Neutrophil (primary cell): ENCODE measurements around the gene HINT3.
"Not testable (repeated sequence)": the region's sequence is repeated elsewhere in the genome, so short reads cannot be mapped to it uniquely, and the experiment has no call there.

Source experiments
- H3K27ac ChIP-seq: fragments of 200-600 bp; sonication (generic); 2 replicates; pipeline ENCODE4 v1.5.1; 2016; ENCODE audit warnings: mild to moderate bottlenecking, moderate library complexity
- H3K27me3 ChIP-seq: fragments of 200-600 bp; sonication (generic); 2 replicates; pipeline ENCODE4 v1.6.0; 2016; ENCODE audit warnings: mild to moderate bottlenecking
- H3K36me3 ChIP-seq: fragments of 200-600 bp; sonication (generic); 2 replicates; pipeline ENCODE4 v1.5.1; 2017
- H3K4me1 ChIP-seq, 2 experiments: fragments of 200-600 bp in 1 of 2; sonication (generic) in 1 of 2; 1 replicate in 1 of 2; 2 replicates in 1 of 2; pipeline versions ENCODE4 v1.5.1 to v1.6.1; 2013 to 2016; ENCODE audit warnings: low read depth in 1 of 2, low read length in 1 of 2, mild to moderate bottlenecking in 1 of 2, moderate library complexity in 1 of 2; ENCODE audit not compliant: control insufficient read depth in 1 of 2, insufficient read depth in 1 of 2
- H3K4me3 ChIP-seq, 2 experiments: fragments of 200-600 bp in 1 of 2; sonication (generic) in 1 of 2; 1 replicate in 1 of 2; 2 replicates in 1 of 2; pipeline ENCODE4 v1.5.1; 2013 to 2016; ENCODE audit warnings: low read depth in 1 of 2, low read length in 1 of 2, mild to moderate bottlenecking in 1 of 2, moderate library complexity in 1 of 2
- H3K9me3 ChIP-seq: fragments of 200-600 bp; sonication (generic); 2 replicates; pipeline ENCODE4 v1.5.1; 2016
- TF ChIP-seq, protein P1 (sequence below): fragments of 200-600 bp; sonication (generic); IDR thresholded peaks from 2 replicates; pipeline ENCODE4 v1.5.1; 2016; ENCODE audit warnings: antibody characterized with exemption

Gene HINT3

DNA sequence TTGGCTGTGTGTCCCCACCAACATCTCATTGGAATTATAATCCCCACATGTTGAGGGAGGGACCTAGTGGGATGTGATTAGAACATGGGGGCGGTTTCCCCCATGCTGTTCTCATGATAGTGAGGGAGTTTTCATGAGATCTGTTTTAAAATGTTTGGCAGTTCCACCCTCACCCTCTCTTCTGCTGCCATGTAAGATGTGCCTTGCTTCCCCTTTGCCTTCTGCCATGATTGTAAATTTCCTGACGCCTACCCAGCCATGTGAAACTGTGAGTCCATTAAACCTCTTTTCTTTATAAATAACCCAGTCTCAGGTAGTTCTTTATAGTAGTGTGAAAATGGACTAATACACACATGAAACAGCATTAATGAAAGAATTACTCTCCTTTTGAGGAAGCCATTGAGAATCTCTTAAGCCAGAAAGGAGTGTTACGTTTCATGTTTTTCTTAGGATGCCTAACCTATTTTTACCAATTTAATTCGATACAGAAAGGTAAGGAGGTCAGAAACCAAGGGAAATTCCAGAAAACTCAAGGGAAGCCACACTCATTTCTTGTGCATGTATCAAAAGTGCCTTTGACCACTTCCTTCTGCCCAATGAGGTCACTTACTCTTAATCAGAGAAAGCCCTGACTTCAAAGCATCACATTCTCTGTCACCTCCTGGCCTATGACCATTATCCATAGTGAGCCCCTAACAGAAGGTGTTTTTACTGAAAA lies 24.7 kb upstream of the HINT3 start:
- peaks cover 3 to 4% of the 10 kb centered on the region in 2 experiments for H3K4me1 ChIP-seq
- H3K4me3 ChIP-seq = no peak overlapping the region
- H3K9me3 ChIP-seq = no peaks in the 10 kb centered on the region
- no peak overlapping the region for H3K27ac ChIP-seq
- H3K36me3 ChIP-seq = peaks cover 36% of the 10 kb centered on the region
- TF ChIP-seq, protein P1, sequence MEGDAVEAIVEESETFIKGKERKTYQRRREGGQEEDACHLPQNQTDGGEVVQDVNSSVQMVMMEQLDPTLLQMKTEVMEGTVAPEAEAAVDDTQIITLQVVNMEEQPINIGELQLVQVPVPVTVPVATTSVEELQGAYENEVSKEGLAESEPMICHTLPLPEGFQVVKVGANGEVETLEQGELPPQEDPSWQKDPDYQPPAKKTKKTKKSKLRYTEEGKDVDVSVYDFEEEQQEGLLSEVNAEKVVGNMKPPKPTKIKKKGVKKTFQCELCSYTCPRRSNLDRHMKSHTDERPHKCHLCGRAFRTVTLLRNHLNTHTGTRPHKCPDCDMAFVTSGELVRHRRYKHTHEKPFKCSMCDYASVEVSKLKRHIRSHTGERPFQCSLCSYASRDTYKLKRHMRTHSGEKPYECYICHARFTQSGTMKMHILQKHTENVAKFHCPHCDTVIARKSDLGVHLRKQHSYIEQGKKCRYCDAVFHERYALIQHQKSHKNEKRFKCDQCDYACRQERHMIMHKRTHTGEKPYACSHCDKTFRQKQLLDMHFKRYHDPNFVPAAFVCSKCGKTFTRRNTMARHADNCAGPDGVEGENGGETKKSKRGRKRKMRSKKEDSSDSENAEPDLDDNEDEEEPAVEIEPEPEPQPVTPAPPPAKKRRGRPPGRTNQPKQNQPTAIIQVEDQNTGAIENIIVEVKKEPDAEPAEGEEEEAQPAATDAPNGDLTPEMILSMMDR = no peak
- H3K27me3 ChIP-seq = no peaks in the 10 kb centered on the region

GRCh38 chr6:125932451-125932795 lies 24.1 kb upstream of the HINT3 start:
- TF ChIP-seq, protein P1 = no peak
- no peak overlapping the region for H3K27ac ChIP-seq
- no peaks in the 10 kb centered on the region for H3K27me3 ChIP-seq
- H3K9me3 ChIP-seq = no peaks in the 10 kb centered on the region
- peaks cover 3 to 4% of the 10 kb centered on the region in 2 experiments for H3K4me1 ChIP-seq
- no peak overlapping the region for H3K4me3 ChIP-seq
- H3K36me3 ChIP-seq = peaks cover 36% of the 10 kb centered on the region

DNA sequence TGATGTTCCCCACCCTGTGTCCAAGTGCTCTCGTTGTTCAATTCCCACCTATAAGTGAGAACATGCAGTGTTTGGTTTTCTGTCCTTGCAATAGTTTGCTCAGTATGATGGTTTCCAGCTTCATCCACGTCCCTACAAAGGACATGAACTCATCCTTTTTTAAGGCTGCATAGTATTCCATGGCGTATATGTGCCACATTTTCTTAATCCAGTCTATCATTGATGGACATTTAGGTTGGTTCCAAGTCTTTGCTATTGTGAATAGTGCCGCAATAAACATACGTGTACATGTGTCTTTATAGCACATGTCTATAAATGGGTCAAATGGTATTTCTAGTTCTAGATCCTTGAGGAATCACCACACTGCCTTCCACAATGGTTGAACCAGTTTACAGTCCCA lies 21.1 kb upstream of the HINT3 start:
- H3K27ac ChIP-seq, H3K4me1 ChIP-seq, H3K4me3 ChIP-seq, H3K9me3 ChIP-seq, H3K27me3 ChIP-seq: not testable (repeated sequence)
- peaks cover 12% of the 10 kb centered on the region for H3K36me3 ChIP-seq

DNA sequence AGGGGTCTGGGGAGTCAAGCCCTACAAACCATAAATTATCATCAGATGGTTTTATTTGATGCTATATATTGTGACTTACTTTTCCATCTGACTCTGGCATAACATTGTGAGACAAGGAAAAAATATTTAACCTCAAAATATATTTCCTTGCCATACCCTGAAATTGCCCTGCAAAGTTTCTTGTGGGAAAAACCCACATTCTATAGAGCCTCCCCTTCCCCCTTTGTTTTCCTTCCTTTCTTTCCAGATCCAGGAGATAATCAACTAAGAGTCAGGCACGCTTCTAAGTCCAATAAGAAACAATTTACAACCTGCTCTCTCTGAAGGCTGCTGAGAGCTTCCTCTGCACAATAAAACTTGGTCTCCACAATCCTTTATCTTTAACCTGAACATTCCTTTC lies 17.5 kb upstream of the HINT3 start:
- no peaks in the 10 kb centered on the region for H3K36me3 ChIP-seq
- H3K27me3 ChIP-seq = no peaks in the 10 kb centered on the region
- H3K27ac ChIP-seq = no peak overlapping the region
- H3K9me3 ChIP-seq = no peaks in the 10 kb centered on the region
- H3K4me3 ChIP-seq = no peak overlapping the region
- TF ChIP-seq, protein P1 = no peak
- H3K4me1 ChIP-seq = peaks cover 0 to 2% of the 10 kb centered on the region in 2 experiments

DNA sequence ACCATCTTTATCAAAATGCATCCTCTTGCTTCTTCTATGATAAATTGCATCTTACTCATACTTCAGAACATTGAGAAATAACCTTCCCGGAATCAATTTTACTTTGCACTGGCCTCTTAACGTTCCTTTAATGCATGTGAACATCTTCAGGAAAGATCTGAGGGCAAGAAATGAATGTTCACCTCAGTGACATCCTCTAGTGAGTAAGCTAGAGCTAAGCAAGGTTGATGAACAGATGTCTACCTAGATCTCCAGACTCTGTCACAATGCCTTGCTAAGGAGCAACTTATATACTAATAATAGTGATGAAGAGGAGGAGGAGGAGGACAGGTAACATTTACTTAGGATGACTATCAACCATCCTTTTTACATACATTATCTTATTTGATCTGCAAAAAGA lies 16.8 kb upstream of the HINT3 start:
- TF ChIP-seq, protein P1 = no peak
- no peak overlapping the region for H3K27ac ChIP-seq
- no peak overlapping the region for H3K4me3 ChIP-seq
- H3K4me1 ChIP-seq = peaks cover 7 to 10% of the 10 kb centered on the region in 2 experiments
- H3K27me3 ChIP-seq = no peaks in the 10 kb centered on the region
- no peaks in the 10 kb centered on the region for H3K9me3 ChIP-seq
- no peaks in the 10 kb centered on the region for H3K36me3 ChIP-seq

DNA sequence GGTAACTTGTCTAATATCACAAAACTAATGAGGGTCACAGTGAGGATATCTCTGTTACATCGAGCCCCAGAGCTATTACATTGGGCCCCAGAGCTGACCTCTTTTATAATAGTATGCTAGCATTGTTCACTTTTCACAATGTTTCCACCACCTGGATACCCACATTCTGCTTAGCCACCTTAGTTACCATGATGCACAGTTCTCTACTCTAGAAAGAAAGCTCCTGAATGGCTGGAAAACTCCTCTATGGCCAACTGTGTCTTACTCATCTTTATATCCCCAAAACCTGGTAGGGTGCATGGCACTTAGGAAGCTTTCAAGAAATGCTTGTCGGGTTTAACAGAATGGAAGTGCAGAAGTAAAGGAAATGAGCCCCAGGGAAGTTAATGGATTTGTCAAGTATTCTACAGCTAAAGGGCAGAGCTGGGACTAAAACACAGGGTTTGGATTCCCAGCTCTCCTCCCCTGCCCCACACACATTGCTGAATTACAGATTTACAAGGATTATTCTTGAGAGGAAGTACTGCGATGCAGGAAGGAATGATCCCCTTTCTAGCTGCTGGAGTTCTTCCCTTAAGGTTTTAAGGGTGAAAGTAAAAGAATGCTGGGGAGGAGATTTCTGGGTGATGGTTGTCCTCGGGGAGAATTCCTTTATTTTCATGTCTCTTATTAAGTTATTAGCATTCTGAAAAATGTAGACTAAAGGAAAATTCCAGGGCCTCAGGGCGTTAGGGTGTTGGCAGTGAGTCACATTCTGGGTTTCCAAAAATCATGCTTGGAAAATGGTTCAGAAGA lies 16.1 kb upstream of the HINT3 start:
- Histone ChIP-seq H3K36me3 (no peaks in the 10 kb centered on the region), H3K4me1 (peaks cover 10 to 12% of the 10 kb centered on the region in 2 experiments), H3K9me3 (no peaks in the 10 kb centered on the region), H3K4me3 (no peak overlapping the region), H3K27me3 (no peaks in the 10 kb centered on the region), H3K27ac (no peak overlapping the region)
- TF ChIP-seq, protein P1 = no peak
